GM21526 (cell line): Measurements from ENCODE around the gene AP4S1.
"Not testable (repeated sequence)": the region's sequence is repeated elsewhere in the genome, so short reads cannot be mapped to it uniquely, and the experiment has no call there.

Experiments
- ATAC-seq: cut with Tn5 transposase; IDR thresholded peaks from one replicate; pipeline ENCODE4 v1.9.1; 2021; ENCODE audit warnings: moderate library complexity; ENCODE audit not compliant: unreplicated experiment, low FRiP score

Gene AP4S1

GRCh38 chr14:31038521-31039166 is 13.2 kb downstream of the AP4S1 start:
- no peak for ATAC-seq

- ATAC-seq: no peak
Observed at GRCh38 chr14:31042300-31042699, 16.9 kb downstream of the AP4S1 start.

- ATAC-seq: not testable (repeated sequence)
Observed at GRCh38 chr14:31042893-31043292, 17.4 kb downstream of the AP4S1 start.

DNA sequence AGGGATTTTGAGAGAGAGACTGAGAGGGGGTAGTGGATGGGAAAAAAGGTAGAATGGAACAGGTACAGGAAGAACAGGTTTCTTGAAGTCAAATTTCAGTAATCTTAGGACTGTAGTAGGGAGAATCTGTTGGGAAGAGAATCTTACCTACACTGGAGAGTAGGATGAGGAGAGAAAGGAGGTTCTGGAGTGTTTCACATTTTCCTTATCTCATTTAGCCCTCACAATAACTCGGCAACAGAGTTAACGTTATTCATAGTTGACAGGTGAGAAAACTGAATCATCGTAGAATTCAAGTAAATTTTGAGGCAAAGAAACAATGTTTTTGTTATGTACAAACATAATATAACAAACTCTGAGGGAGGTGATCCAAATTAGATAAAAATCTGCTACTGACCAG is 17.9 kb downstream of the AP4S1 start:
- no peak for ATAC-seq

DNA sequence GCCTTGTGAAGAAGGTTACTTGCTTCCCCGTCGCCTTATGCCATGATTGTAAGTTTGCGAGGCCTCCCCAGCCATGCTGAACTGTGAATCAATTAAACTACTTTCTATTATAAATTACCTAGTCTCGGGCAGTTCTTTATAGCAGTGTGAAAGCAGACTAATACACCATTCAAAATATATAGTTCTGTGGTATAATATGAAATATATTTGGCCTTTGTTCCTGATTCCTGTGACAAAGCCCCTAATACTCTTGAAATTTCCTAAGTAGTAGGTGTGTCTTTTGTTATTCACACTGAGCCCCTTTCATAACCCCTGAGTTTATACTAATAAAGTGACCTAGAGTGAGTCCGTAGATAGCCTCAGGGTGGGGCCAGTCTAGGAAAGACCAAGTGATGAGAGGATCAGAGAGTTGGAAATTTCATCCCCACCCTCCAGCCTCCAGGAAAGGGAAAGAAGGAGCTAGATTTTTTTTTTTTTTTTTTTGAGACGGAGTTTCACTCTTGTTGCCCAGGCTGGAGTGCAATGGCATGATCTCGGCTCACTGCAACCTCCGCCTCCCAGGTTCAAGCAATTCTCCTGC is 20.1 kb downstream of the AP4S1 start:
- no peak for ATAC-seq

DNA sequence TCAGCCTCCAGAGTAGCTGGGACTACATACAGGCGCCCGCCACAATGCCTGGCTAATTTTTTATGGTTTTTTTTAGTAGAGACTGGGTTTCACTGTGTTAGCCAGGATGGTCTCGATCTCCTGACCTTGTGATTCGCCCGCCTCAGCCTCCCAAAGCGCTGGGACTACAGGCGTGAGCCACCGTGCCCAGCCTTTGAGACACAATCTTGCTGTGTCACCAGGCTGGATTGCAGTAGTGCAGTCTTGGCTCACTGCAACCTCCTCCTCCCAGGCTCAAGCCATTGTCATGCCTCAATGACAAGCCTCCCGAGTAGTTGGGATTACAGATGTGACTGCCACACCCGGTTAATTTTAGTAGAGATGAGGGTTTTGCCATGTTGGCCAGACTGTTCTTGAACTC is 22.1 kb downstream of the AP4S1 start:
- ATAC-seq: no peak

- no peak for ATAC-seq
Observed at GRCh38 chr14:31051023-31051422, 25.6 kb downstream of the AP4S1 start.

GRCh38 chr14:31051511-31051910 is 26.1 kb downstream of the AP4S1 start:
- ATAC-seq: no peak

DNA sequence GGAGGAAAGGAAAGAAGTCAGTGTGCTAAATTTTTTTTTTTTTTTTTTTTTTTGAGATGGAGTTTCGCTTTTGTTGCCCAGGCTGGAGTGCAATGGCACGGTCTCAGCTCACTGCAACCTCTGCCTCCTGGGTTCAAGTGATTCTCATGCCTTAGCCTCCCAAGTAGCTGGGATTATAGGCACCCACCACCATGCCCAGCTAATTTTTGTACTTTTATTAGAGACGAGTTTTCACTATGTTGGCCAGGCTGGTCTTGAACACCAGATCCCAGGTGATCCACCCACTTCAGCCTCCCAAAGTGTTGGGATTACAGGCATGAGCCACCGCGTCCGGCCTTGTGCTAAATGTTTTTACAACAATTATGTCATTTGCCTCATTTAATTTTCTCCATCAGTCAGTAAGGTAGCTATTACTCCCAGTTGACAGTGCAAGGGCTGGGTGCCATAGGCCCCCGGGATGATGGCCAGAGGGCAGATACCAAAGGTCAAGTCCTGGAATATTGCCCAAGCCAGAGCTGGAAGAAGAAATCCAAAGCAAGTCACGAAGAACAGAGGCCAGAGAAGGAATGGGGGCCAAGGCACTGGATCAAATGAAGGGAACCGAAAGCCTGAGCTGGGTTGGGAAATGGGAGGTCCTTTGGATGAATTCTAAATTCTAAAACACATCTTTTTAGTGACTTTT is 27.6 kb downstream of the AP4S1 start:
- not testable (repeated sequence) for ATAC-seq

- ATAC-seq: no peak
Observed at GRCh38 chr14:31057035-31057434, 31.6 kb downstream of the AP4S1 start.

DNA sequence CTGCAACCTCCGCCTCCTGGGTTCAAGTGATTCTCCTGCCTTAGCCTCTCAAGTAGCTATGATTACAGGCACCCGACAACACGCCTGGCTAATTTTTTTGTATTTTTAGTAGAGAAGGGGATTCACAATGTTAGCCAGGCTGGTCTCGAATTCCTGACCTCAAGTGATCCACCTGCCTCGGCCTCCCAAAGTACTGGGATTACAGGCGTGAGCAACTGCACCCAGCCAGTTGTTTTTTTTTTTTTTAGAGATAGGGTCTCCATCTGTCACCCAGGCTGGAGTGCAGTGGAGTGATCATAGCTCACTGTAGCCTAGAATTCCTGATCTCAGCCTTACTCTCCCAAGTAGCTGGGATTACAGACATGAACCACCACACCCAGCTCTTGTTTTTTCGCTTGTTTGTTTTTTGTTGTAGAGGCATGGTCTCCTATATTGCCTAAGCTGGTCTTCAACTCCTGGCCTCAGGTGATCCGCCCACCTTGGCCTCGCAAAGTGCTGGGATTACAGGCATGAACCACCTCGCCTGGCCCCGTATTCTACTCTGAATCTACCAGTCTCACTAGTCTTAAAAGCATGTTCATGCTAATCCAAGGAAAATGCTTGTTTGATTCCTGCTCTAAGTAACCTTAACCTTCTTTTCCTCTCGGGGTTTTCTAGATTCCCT is 32.4 kb downstream of the AP4S1 start:
- ATAC-seq: no peak

DNA sequence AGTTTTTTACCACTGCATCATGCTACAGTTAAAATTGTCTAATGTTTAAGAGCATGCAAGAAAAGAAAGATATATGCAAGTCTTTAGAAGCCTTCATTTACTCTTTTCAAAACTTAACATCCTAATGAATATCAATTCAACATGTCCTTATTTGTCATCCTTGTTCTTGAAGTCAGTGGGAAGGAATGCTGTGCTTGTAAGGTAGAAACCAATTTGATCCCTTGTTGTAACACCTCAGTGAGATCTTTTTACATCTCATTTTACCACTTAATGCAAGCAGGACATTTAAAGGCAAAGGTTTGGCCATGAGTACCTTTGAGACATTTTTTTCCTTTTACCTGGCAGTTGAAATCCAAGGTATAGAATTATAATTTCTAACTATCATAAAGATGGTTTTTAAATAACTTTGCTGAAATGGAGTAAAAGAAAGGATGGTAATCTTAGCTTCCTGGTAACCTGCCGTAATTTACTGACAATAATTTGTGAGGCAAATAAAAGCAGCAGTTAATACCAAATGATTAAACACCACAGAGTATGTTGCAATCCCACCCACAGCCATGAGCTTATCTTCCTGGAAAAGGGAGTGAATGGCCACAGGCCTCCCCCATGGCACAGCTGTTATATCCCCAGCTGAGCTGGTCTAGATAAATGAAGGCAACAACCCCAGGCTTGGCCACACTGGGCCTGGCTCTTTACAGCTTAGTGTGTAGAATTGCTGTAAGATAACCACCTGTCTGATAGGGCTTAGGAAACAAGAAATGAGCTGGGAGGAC is 33.9 kb downstream of the AP4S1 start:
- ATAC-seq: no peak

DNA sequence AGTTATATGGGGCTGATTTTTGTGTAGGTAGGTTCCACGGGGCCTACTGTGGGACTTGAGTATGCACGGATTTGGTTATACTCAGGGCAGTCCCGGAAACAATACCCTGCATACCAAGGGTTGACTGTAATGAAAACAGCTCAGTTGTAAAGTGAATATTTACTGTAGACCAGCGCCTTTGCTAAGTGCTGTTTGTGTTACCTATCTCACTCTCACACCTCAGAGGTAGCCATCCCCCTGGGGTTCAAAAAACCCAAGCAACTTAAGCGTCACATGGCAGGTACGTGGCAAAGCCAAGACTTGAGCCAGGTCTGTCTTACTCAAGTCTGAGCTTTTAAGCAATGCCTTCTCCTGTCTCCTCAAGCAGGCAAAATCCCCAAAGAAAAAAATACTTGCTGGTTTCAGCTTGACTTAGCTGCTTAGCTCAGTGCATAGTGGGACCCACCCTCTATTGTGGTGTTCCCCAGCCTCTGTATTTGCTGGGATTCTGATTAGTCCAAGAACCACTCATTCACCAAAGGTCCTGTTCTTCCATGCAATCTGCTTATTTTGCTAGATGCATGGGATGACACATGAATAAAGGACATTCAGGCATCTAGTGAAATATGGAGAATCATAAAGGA is 34.9 kb downstream of the AP4S1 start:
- ATAC-seq: no peak

DNA sequence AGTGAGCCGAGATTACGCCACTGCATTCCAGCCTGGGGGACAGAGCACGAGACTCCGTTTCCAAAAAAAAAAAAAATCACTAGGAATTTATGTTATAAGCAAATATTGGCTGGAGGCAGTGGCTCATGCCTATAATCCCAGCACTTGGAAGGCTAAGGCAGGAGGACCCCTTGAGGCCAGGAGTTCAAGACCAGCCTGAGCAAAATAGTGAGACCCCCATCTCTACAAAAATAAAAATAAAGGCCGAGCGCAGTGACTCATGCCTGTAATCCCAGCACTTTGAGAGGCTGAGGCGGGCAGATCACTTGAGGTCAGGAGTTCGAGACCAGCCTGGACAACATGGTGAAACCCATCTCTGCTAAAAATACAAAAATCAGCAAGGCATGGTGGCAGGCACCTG is 37.5 kb downstream of the AP4S1 start:
- ATAC-seq: not testable (repeated sequence)

- ATAC-seq: no peak
Observed at GRCh38 chr14:31068235-31068634, 42.8 kb downstream of the AP4S1 start.

- ATAC-seq: no peak
Observed at GRCh38 chr14:31069343-31069742, 43.9 kb downstream of the AP4S1 start.

GRCh38 chr14:31070431-31070830 is 45.0 kb downstream of the AP4S1 start:
- ATAC-seq: no peak

DNA sequence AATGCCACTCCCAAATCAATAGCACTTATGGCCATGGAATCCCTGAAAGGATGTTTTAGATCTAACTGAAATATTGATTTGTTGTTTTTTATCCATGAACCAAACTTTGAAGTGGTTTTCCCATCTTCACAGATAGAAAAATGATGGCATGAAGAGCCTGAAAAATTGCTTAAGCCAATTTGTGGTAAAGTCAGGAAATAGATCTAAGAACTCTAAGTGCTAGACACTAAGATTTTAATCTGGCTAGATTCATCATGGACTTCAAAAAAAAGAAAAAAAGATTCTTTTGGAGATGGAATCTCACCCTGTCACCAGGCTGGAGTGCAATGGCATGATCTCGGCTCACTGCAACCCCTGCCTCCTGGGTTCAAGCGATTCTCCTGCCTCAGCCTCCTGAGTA is 45.7 kb downstream of the AP4S1 start:
- ATAC-seq: no peak

DNA sequence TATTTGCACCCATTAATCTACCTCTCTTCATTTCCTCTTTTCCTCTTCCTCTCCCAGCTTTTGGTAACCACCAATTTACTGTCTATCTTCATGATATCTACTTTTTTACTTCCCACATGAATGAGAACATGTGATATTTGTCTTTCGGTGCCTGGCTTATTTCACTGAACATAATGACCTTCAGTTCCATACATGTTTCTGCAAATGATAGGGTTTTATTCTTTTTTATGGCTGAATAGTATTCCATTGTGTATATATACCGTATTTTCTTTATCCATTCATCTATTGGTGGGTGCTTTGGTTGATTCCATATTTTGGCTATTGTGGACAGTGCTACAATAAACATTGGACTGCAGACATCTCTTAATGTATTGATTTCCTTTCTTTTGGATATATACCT is 49.7 kb downstream of the AP4S1 start:
- no peak for ATAC-seq

- ATAC-seq: no peak
Observed at GRCh38 chr14:31078766-31079165, 53.3 kb downstream of the AP4S1 start.
